ENCODE data around the gene ERBB2. TPM values are rescaled to one million over a fixed set of nuclear protein-coding genes. Genes with fewer than 3 reads are reported as not detected.
"Not testable (repeated sequence)": the region's sequence is repeated elsewhere in the genome, so short reads cannot be mapped to it uniquely, and the experiment has no call there.

Gene ERBB2
- total RNA-seq, 1 experiment from 2014 or later: 43.3 TPM

DNA sequence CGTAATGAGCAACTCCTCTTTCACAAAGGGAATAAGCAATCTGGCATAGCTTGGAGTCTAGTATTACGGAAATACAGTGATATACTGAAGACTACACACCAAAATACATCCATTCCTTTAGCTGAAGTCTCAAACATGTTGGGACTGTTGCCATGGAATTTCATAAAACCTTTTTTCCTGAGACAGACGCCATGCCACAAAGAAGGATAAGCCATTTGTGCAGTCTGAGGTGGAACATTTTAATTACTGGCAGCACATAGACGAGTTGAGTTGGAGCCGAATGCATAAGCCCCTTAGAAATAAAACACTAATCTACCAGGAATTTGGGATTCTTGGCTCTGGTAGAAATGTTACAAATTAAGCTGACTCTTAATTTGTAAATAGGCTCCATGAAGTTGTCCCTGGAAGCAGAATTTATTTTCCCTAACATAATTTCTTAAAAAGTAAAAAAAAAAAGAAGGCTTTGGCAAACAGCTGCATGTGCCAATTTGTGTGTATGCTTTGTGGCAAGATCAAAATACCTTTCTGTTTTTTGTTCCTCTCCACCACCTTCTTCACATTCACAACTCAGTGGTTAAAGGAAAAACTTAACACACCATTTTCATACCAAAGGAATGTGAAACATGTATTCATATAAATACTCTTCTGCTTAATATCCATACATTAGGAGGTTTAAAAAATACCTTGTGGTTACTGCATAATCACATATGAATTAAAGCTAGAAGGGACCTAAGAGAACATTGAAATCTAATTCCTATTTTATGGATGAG, 63.4 kb downstream of the ERBB2 start:
- DNase-seq (ENCODE audit: low spot score): no peak

DNA sequence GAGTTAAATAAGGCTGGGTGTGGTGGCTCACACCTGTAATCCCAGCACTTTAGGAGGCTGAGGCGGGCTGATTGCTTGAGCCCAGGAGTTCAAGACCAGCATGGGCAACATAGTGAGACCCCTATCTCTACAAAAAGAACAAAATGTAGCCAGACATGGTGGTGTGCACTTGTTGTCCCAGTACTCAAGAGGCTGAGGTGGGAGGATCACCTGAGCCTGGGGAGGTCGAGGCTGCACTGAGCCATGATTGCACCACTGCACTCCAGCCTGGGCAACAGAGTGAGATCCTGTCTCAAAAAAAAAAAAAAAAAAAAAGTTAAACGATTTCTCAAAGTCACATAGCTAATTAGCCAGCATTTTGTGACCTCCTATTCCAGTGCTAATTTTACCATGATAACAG, 64.3 kb downstream of the ERBB2 start:
- DNase-seq (ENCODE audit: low spot score): not testable (repeated sequence)

DNA sequence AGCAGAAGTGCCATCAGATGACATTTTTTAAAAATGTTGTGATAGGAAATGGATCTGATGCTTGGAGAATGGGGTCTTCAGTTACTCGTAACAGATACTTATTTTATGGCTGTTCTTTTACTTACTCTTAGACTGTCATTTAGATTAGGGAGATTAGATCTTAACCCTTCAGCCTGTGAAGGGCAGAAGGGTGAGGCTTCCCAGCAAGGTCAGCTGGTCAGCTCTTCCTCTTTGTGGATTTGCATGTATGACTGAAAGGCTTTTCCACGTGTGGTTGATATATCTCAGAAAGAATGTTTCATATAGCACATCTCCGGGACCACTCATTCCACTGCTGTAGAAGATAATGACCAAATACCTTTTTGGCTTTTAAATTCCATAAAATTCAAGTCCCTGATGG, 65.3 kb downstream of the ERBB2 start:
- no peak for DNase-seq (ENCODE audit: low spot score)

DNA sequence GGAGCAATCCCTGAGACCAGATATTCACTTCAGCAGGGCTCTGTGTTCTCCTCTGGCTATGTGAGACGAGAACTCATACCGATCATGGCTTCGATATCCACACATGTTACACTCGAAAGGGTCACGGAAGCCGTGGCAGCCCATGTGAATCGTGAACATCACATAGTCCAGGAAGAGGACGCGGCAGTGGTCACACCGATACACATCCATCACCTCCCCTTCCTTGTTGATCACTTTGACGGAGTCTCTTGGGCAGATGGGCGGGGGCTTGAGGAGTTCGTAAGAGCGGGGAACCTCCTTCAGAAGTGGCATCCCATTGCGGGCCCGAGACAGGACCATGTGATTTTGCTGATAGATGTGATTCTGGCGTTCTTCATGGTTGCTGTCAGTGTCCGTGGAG, 65.9 kb downstream of the ERBB2 start:
- no peak for DNase-seq (ENCODE audit: low spot score)

DNA sequence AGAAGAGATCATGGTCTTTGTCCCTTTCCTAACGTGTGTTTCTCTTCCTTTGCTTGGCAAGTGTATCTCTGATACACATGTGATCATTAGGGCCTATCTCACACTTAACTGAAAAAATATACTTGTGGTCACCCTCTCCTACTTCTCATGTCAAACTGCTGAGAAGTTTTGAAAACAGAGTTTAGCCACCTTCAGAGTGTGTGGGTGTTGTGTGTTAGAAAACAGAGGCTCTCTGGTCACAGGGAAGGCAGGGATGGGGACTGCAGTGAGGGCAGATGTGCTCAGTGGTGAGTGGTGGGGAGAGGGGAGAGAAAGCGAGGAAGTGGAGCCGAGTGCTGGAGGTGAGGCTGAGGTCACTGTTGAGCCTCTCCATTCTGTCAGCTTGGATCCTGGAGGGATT, 67.3 kb downstream of the ERBB2 start:
- no peak for DNase-seq (ENCODE audit: low spot score)

DNA sequence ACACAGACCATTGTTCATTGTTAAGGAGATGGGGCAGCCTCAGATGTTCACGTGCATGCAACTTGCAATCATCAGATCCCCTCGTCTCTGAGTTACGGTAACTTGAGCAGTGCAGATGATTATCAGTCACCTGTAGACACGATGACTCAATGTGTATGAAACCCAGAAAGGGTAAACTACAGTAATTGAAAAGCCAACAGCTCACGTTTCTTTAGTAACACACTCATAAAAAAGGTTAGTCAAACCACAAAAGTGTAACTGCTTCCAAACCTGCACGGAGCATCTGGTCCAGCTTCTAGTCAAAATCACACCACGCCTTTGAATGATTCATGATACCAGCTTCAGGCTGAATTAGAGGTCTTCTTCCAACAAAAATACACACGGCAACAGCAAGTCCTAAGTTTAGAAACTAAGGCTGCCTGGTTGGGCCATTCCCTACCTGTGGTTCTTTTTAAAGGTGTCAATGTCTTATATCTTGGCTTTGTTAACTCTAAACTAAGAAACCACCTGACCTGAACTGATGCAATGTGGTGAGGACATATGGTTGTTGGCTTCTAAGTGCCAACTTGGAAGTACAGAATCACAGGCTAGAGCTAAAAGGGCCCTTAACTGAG, 70.2 kb downstream of the ERBB2 start:
- DNase-seq (ENCODE audit: low spot score): peak; percentile 91

DNA sequence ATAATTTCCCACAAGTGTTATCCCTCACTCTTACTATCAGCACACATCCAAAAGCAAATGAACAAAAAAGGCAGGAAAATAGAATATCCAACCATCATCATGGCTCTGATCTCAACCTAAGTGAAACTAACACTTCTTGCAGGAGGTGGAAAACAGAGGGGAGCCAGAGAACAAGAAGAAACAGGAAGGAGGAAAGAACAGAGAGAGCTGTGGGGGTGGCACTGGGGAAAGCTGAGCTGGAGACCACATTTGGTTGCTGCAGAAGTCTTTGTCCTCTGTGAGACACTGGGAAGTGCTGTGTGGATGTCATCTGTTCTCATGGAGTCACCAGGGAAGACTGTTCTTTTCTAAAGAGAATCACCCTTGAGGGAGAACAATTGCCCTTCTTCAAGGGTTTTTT, 72.6 kb downstream of the ERBB2 start:
- no peak for DNase-seq (ENCODE audit: low spot score)

DNA sequence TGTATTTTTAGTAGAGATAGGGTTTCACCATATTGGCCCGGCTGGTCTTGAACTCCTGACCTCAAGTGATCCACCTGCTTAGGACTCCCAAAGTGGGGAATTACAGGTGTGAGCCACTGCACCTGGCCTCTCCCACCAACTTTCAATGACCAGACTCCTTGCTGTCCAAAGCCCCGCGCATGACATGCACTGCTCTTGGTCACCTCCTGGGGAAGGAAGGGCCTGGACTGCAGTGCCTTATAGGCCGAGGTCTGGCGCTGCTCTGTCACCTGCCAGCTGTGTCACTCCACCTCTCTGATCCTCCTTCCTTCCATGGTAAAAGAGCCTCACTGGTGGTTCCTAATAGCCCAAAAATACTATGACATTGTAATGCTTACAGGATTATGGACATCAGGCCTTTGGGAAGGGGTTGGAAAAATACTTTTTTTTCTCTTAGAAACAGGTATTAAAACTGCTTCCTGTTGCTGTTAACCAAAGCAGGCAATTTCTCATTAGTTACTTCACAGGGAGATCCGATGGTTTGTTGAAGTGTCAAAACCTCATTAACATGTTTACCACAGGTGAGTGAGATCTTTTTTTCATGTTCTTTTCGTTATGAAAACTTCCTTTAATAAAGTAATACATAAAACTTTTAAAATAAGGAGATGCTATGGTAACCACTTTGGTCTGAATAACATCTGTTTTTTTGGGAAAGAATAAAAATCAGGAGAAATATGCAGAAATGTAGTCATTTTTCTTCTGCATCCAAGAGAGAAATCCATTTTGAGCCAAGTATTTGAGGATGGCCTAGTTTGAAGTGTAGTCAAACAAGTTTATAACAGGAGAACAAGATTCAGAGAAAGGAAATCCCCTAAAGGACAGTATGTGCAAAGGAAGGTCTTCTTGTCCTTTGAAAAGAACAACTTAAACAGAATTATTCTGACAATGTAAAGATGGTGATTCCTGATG, 73.4 kb downstream of the ERBB2 start:
- DNase-seq (ENCODE audit: low spot score): no peak

DNA sequence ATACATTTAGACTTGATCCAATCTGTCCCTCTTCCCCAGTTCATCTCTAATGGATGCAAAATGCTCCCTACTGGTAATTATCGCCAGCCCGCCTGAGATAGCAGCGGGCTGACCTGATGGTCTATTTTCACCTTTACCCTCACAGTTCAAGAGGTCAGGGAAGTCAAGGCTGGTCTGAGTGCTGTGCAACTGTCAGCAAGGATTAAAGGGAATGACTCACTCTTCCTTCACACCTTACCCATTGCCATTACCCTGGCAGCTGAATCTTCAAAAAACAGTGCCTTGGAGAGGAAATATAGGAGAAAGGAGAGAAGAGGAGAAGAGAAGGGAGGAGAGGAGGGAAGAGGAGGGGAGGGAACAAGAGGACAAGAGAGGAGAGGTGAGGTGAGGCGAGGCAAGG, 74.2 kb downstream of the ERBB2 start:
- DNase-seq (ENCODE audit: low spot score): no peak

DNA sequence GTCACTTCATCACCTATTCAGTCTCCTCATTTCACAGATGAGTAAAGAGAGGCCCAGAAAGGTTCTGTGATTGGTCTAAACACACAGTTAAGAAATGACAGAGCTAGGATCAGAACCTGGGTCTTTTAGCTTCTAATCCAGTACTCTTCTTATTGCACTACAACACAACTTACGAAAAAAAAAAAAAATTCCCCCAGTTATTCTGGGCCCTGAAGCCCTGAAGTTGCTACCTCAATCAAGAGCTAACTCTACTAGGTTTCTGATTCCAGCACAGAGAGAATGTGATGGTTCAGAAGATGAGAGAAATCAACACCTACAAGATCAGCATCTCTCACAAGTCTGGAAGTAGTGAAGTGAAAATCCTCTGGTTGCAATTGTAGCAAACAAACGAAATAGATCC, 75.2 kb downstream of the ERBB2 start:
- no peak for DNase-seq (ENCODE audit: low spot score)

DNA sequence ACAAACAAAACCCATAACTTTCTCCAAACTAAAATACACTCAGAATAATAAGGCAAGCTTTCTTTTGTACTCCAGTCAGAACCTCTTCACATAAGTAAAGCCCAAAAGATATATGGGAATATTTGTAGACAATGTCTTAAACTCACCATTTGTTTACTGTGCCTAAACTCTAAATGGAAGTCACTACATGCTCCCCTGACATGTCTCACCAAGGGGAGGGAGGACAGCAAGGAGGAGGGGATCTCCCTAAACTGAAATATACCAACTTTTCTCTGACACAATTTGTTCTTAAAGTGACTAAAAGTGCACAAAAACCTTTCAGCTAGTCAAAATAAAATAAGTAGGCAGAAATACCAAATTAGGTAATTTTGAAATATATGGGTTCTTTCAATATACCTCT, 76.4 kb downstream of the ERBB2 start:
- DNase-seq (ENCODE audit: low spot score): no peak

DNA sequence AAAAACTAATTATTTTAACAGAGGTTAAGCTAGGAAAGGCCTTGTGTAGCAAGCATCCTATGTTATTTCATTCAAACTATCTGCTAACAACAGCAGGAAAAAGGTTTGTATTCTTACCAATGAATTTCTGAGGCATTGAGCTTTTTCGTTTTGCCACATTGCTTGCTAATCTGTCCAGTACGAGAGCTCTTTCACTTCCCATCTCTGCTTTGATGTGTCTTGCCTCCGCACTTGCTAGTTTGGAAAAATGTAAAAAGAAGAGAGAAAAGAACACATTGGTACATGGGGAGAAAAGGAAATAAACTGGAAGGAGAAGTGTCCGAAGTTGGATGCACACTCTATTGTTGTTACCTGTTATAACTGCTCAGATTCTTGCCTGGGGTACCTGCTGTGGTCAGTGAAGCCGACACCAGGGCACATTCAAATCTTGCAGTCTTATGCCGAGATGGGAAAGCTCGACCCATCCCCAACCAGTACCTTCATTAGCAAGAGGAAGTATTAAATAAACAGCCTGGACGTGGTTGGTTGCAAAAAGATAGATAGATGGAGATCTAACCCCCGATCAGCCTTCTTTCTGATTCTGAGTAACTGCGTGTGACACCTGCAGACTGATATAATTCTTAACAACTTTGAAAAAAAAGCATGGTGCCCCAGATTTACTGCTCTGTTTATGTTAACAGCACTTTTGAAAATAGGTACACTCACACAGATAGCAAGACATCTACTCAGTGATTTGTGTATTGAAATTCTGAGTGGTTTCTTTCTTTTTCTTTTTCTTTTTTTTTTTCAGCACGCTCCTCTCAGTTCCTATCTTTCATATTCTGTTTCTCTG, 77.9 kb downstream of the ERBB2 start:
- no peak for DNase-seq (ENCODE audit: low spot score)

Other genes starting within 250 kb of the ERBB2 start
- gene MED1, start 248.8 kb upstream of the ERBB2 start, total RNA-seq (2014; rRNA removed; shearing (Covaris generic)): 17.2 and 19.3 TPM in 2 replicates
- gene CDK12, start 238.6 kb upstream of the ERBB2 start, total RNA-seq (2014; rRNA removed; shearing (Covaris generic)): 48.9 and 50.4 TPM in 2 replicates
- not detected in 2 replicates for gene NEUROD2, start 92.1 kb upstream of the ERBB2 start, total RNA-seq (2014; rRNA removed; shearing (Covaris generic))
- not detected in 2 replicates for gene PPP1R1B, start 73.1 kb upstream of the ERBB2 start, total RNA-seq (2014; rRNA removed; shearing (Covaris generic))
- 35.1 and 42.9 TPM in 2 replicates for gene STARD3, start 62.9 kb upstream of the ERBB2 start, total RNA-seq (2014; rRNA removed; shearing (Covaris generic))
- 0.19 and 0.26 TPM in 2 replicates for gene TCAP, start 34.7 kb upstream of the ERBB2 start, total RNA-seq (2014; rRNA removed; shearing (Covaris generic))
- gene PNMT, start 31.6 kb upstream of the ERBB2 start, total RNA-seq (2014; rRNA removed; shearing (Covaris generic)): not detected in 2 replicates
- 10.8 and 11.4 TPM in 2 replicates for gene PGAP3, start 12.0 kb upstream of the ERBB2 start, total RNA-seq (2014; rRNA removed; shearing (Covaris generic))
- 109 and 111 TPM in 2 replicates for gene MIEN1, start 30.5 kb downstream of the ERBB2 start, total RNA-seq (2014; rRNA removed; shearing (Covaris generic))
- 0.40 and 0.72 TPM in 2 replicates for gene GRB7, start 37.9 kb downstream of the ERBB2 start, total RNA-seq (2014; rRNA removed; shearing (Covaris generic))
- not detected in 2 replicates for gene IKZF3, start 164.2 kb downstream of the ERBB2 start, total RNA-seq (2014; rRNA removed; shearing (Covaris generic))
- not detected in 2 replicates for gene ZPBP2, start 168.1 kb downstream of the ERBB2 start, total RNA-seq (2014; rRNA removed; shearing (Covaris generic))
- 1.6 and 1.9 TPM in 2 replicates for gene GSDMB, start 218.6 kb downstream of the ERBB2 start, total RNA-seq (2014; rRNA removed; shearing (Covaris generic))
- 40.2 and 43.7 TPM in 2 replicates for gene ORMDL3, start 227.5 kb downstream of the ERBB2 start, total RNA-seq (2014; rRNA removed; shearing (Covaris generic))
- gene LRRC3C, start 227.7 kb downstream of the ERBB2 start, total RNA-seq (2014; rRNA removed; shearing (Covaris generic)): not detected in 2 replicates

All from A172 (cell line).